ENCODE measurements around the gene JSRP1.

The JSRP1 gene

DNA sequence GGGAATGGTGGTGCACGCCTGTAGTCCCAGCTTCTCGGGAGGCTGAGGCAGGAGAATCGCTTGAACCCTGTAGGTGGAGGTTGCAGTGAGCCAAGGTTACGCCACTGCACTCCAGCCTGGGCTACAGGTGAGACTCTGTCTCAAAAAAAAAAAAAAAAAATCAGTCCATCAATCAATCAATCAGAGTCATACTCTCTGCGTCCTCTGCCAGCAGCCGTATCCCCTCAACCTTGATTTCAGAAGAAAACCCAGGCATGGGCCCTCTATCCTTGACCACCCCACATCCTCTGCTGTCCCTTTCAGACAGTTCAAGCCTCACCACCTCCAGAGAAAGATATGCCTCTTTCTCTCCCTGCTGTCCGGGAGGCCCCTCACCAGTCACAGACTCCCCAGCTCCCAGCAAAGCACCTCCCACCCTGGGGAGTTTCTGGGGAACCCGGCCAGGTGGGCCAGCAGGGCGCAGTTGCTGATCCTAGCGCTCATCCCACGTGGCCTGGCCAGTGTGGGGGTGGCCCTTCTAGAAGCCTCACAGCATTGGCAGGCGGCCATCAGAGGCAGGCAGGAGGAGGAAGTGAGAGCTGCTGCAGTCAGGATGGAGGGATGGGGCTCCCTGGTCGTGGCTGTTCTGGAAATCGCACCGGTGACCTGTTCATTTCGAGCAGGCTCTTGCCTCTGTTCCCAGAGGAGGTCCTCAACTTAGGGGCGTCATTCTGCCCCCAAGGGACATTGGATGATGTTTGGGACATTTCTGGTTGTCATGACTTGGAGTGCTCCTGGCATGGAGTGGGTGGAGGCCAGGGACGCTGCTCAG is 10.2 kb upstream of the JSRP1 start:
- DNase-seq: no peak

- DNase-seq: peak; percentile 60 to 61
Observed at GRCh38 chr19:2261438-2262172, 5.4 kb upstream of the JSRP1 start.

DNA sequence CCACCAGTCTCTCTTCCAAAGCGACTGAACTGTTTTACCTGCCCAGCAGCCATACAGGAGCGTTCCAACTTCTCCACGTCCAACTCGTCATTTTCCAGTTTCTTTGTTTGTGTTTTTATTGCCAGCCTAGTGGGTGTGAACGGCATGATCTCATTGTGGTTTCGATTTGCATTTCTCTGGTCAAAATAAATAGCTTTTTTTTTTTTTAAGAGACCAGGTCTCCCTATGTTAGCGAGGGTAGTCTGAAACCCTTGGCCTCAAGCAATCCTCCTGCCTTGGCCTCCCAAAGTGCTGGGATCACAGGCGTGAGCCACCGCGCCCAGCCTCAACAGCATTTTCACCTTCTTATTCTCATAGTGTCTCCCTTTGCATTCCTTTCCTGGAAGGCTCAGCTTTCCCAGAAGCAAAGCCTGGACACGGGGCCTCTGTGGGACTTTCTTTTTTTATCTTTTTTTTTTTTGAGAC is 4.2 kb upstream of the JSRP1 start:
- DNase-seq: no peak

DNA sequence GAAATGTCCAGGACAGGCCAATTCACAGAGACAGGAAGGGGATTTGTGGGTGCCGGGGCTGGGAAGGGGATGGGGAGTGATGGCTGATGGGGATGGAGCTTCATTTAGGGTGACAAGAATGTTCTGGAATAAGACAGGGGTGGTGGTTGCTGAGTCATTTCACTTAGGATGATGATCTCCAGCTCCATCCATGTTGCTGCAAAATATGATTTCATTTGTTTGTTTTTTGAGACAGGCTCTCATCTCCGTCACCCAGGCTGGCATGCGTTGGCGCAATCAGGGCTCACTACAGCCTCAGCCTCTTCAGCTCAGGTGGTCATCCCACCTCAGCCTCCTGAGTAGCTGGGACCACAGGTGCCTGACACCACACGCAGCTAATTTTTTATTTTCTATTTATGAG is 3.1 kb upstream of the JSRP1 start:
- DNase-seq: no peak

GRCh38 chr19:2255112-2255845 is 938 bp downstream of the JSRP1 start:
- no peak for DNase-seq

DNA sequence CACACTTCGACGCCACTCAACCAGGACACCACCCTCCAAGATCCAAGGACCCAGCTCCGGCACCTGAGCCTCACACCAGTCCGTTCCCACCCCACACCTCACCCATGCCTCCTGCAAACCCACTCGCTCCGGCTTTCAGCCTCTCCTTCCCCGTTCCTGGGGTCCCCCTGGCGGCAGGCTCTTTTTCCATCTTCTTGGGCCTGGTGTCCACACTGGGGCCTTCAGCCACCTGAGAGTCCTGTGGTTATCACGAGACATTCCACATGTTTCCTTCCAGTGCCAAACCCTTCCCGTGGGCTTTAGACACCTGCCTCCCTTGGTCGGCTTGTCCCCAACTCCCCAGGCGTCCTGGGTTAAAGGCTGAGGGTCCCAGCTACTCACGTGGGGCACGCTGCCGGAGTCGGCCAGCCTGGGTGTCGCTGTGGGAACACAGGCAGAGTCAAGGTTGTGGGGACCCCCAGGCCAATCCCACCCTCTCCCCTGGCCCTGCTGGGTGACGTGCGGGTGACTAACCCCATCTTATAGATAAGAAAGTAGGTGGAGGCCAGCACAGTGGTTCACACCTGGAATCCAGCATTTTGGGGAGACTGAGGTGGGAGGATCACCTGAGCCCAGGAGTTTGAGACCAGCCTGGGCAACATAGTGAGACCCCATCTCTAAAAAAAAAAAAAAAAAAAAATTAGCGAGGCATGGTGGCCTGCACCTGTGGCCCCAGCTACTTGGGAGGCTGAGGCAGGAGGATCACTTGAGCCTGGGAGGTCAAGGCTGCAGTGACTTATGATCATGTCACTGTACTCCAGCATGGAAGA is 1.9 kb downstream of the JSRP1 start:
- no peak for DNase-seq

- no peak for DNase-seq
Observed at GRCh38 chr19:2253106-2254063, 2.8 kb downstream of the JSRP1 start.

GRCh38 chr19:2252797-2253105 is 3.5 kb downstream of the JSRP1 start:
- DNase-seq: no peak

GRCh38 chr19:2252055-2252796 is 4.0 kb downstream of the JSRP1 start:
- no peak for DNase-seq

DNA sequence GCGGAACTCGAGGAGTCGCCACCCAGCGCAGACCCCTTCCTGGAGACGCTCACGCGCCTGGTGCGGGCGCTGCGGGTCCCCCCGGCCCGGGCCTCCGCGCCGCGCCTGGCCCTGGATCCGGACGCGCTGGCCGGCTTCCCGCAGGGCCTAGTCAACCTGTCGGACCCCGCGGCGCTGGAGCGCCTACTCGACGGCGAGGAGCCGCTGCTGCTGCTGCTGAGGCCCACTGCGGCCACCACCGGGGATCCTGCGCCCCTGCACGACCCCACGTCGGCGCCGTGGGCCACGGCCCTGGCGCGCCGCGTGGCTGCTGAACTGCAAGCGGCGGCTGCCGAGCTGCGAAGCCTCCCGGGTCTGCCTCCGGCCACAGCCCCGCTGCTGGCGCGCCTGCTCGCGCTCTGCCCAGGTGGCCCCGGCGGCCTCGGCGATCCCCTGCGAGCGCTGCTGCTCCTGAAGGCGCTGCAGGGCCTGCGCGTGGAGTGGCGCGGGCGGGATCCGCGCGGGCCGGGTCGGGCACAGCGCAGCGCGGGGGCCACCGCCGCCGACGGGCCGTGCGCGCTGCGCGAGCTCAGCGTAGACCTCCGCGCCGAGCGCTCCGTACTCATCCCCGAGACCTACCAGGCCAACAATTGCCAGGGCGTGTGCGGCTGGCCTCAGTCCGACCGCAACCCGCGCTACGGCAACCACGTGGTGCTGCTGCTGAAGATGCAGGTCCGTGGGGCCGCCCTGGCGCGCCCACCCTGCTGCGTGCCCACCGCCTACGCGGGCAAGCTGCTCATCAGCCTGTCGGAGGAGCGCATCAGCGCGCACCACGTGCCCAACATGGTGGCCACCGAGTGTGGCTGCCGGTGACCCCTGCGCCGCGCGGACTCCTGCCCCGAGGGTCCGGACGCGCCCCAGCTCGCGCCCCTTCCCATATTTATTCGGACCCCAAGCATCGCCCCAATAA is 4.8 kb downstream of the JSRP1 start:
- DNase-seq: no peak

DNA sequence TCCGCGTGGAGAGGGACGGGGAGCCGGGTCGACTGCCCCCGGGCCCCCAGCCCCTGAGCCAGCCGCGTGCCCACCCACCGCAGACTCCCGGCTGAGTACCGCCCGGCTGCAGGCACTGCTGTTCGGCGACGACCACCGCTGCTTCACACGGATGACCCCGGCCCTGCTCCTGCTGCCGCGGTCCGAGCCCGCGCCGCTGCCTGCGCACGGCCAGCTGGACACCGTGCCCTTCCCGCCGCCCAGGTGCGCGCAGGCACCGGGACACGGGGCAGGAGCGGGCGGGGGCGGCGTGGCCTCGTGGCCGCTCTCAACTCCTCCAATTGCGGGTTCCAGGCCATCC is 5.5 kb downstream of the JSRP1 start:
- no peak for DNase-seq

DNA sequence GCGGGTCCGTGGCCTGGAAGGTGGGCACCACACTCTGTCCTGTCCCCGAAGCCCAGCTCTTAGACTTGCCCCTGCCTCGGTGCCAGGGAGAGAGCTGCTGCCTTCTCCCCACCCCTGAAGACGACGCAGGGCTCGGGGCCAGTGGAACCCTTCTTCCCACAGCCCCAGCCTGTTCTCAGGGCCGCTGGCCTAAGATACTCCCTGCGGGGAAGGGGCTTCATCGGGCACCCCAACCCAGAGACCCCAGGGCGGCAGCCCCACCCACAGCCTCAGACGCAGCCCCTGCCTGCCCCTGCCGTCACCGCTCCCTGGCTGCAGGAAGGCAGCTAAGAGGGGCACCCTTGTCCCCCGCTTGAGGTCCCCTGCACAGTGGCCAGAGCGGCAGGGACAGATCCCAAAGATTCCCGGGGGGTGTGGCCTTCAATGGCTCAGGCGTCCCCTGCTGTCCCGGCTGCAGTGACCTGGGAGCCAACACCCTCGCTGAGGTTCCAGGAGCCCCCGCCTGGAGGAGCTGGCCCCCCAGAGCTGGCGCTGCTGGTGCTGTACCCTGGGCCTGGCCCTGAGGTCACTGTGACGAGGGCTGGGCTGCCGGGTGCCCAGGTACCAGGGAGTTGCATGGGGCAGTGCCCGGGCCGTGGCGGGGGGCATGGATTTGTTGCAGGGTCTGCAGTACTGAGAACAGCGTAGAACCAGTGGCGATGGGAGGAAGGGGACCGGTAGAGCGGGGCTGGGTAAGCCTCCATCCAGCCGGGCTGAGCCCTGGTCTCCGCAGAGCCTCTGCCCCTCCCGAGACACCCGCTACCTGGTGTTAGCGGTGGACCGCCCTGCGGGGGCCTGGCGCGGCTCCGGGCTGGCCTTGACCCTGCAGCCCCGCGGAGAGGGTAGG is 6.1 kb downstream of the JSRP1 start:
- DNase-seq: no peak

- DNase-seq: no peak
Observed at GRCh38 chr19:2249010-2249866, 7.0 kb downstream of the JSRP1 start, which contains the start of gene AMH. Gene AMH (plus strand): TSS chr19:2249323. CDS start chr19:2249333, 10 bp downstream.

DNA sequence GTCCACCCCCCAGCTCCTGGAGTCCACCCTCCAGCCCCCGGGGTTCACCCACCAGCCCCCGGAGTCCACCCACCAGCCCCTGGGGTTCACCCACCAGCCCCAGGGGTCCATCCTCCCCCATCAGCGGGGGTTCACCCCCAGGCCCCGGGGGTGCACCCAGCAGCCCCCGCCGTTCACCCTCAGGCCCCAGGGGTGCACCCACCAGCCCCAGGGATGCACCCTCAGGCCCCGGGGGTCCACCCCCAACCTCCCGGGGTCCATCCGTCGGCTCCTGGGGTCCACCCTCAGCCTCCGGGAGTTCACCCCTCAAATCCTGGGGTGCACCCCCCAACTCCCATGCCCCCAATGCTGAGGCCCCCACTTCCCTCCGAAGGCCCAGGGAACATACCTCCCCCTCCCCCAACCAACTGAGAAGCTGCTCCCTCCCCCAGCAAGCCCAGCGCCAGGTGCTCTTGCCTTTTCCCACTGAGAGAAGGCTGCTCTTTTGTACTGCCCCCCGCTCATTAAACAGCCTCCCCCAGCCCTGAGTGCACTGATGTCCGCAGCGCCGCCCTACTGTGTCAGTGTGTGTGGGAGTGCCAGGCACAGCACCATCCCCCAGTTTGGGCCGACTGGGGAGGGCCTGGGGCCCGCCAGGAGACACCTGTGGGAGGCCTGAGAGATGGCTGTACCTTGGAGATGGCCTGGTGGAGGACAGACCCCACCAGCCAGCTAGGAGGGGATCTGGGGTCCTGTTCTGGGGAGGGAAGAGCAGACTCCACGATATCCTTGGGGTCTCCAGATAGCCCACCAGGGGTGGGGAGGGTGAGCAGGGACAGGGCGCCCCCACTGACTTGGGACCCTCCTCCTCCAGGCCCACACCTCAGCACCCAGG is 7.8 kb downstream of the JSRP1 start:
- no peak for DNase-seq

DNA sequence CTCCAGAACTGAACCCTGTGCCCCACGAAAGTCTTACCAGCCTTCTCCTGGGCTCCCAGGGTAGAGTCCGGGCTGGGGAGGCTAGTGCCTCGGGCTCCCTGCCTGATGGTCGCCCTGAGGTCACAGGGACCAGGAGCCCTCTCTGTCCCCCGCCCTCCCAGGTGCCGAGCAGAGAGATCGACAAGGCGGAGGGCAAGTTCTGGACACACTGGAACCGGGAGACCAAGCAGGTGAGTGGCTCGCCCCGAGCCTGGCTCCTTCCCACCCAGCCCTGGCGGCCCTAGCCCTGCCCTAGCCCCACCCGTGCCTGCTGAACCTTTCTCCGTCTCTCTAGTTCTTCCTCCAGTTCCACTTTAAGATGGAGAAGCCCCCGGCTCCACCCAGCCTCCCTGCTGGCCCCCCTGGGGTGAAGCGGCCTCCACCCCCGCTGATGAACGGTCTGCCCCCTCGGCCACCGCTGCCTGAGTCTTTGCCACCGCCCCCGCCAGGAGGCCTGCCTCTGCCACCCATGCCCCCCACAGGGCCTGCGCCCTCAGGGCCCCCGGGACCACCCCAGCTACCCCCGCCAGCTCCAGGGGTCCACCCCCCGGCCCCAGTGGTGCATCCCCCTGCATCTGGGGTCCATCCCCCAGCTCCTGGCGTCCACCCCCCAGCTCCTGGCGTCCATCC is 8.7 kb downstream of the JSRP1 start:
- no peak for DNase-seq

GRCh38 chr19:2246801-2247361 is 9.3 kb downstream of the JSRP1 start:
- DNase-seq: no peak

Data from stimulated activated CD4-positive, alpha-beta T cell treated with anti-CD3 and anti-CD28 coated beads, Interleukin-2, amount 100 ng/mL, for 48 hours (primary cell).